Activated B cell treated with CpG ODN at 0.5 μM for 24 hours (primary cell): ENCODE data around the gene KCNH6. TPM values are rescaled to one million over a fixed set of nuclear protein-coding genes. Genes with fewer than 3 reads are reported as not detected.

ENCODE experiments used
- ATAC-seq: fragments of 200-7000 bp; cut with Tn5 transposase; one replicate; pipeline ENCODE4 v1.10.0; 2021; ENCODE audit warnings: low read depth, mild to moderate bottlenecking, moderate library complexity
- CTCF ChIA-PET: fragments of 350-600 bp; sonication (Branson Sonifier 250); formaldehyde crosslinking; loops from one replicate; lab custom pipeline; 2021; ENCODE audit warnings: antibody characterized with exemption; lab: Charles Lee
- POLR2A ChIA-PET: fragments of 350-600 bp; sonication (Branson Sonifier 250); formaldehyde crosslinking; loops from one replicate; lab custom pipeline; 2021; ENCODE audit warnings: antibody characterized with exemption; lab: Charles Lee
- DNase-seq: peaks from one replicate; pipeline ENCODE4 v3.0.0; 2022
- H3K27ac Mint-ChIP-seq: one replicate; pipeline ENCODE4 v1.8.0; 2020; ENCODE audit warnings: mixed read lengths
- H3K27me3 Mint-ChIP-seq: one replicate; pipeline ENCODE4 v1.8.0; 2021; ENCODE audit warnings: mixed read lengths
- H3K36me3 Mint-ChIP-seq: one replicate; pipeline ENCODE4 v1.8.0; 2021; ENCODE audit warnings: low read depth, mixed read lengths
- H3K4me1 Mint-ChIP-seq: one replicate; pipeline ENCODE4 v1.8.0; 2021; ENCODE audit warnings: mixed read lengths
- H3K4me3 Mint-ChIP-seq: one replicate; pipeline ENCODE4 v1.8.0; 2020; ENCODE audit warnings: mild to moderate bottlenecking, mixed read lengths
- H3K9me3 Mint-ChIP-seq: one replicate; pipeline ENCODE4 v1.8.0; 2020; ENCODE audit warnings: mixed read lengths
- intact Hi-C: fragments of 100-400 bp; cut with micrococcal nuclease; formaldehyde crosslinking; loops from one replicate; pipeline ENCODE4 v1.15.1; 2024
- total RNA-seq: library from RNA; stranded (reverse); gene quantifications from 2 replicates; pipeline ENCODE4 v1.2.3, GENCODE V29; 2022
- TF ChIP-seq, protein P1 (sequence below): fragments of 200-600 bp; IDR thresholded peaks from one replicate; pipeline ENCODE4 v1.8.0; 2022; ENCODE audit warnings: antibody characterized with exemption, mild to moderate bottlenecking

The KCNH6 gene
- total RNA-seq, 1 donor from 2014 or later, result not detected

- Mint-ChIP-seq H3K27ac (no peak overlapping the region), H3K4me1 (no peaks in the 10 kb centered on the region), H3K36me3 (no peaks in the 10 kb centered on the region), H3K9me3 (no peaks in the 10 kb centered on the region), H3K4me3 (no peak overlapping the region), H3K27me3 (peaks cover 20% of the 10 kb centered on the region)
- intact Hi-C loops, result no loop called here
- no peak for DNase-seq
- no peak for ATAC-seq
- ChIA-PET CTCF (no interaction called here), POLR2A (no interaction called here)
- TF ChIP-seq, protein P1, sequence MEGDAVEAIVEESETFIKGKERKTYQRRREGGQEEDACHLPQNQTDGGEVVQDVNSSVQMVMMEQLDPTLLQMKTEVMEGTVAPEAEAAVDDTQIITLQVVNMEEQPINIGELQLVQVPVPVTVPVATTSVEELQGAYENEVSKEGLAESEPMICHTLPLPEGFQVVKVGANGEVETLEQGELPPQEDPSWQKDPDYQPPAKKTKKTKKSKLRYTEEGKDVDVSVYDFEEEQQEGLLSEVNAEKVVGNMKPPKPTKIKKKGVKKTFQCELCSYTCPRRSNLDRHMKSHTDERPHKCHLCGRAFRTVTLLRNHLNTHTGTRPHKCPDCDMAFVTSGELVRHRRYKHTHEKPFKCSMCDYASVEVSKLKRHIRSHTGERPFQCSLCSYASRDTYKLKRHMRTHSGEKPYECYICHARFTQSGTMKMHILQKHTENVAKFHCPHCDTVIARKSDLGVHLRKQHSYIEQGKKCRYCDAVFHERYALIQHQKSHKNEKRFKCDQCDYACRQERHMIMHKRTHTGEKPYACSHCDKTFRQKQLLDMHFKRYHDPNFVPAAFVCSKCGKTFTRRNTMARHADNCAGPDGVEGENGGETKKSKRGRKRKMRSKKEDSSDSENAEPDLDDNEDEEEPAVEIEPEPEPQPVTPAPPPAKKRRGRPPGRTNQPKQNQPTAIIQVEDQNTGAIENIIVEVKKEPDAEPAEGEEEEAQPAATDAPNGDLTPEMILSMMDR, result no peak
Observed at GRCh38 chr17:63529711-63530556, 6.8 kb downstream of the KCNH6 start.

- intact Hi-C loops, result no loop called here
- POLR2A ChIA-PET, result no interaction called here
- DNase-seq (no peak), ATAC-seq (no peak)
- H3K27me3 Mint-ChIP-seq, result peaks cover 18% of the 10 kb centered on the region
- CTCF ChIA-PET, result no interaction called here
- no peaks in the 10 kb centered on the region for H3K9me3 Mint-ChIP-seq
- TF ChIP-seq, protein P1, result no peak
- H3K27ac Mint-ChIP-seq, result no peak overlapping the region
- H3K36me3 Mint-ChIP-seq, result no peaks in the 10 kb centered on the region
- H3K4me3 Mint-ChIP-seq, result no peak overlapping the region
- no peaks in the 10 kb centered on the region for H3K4me1 Mint-ChIP-seq
Observed at GRCh38 chr17:63530557-63531021, 7.4 kb downstream of the KCNH6 start.

DNA sequence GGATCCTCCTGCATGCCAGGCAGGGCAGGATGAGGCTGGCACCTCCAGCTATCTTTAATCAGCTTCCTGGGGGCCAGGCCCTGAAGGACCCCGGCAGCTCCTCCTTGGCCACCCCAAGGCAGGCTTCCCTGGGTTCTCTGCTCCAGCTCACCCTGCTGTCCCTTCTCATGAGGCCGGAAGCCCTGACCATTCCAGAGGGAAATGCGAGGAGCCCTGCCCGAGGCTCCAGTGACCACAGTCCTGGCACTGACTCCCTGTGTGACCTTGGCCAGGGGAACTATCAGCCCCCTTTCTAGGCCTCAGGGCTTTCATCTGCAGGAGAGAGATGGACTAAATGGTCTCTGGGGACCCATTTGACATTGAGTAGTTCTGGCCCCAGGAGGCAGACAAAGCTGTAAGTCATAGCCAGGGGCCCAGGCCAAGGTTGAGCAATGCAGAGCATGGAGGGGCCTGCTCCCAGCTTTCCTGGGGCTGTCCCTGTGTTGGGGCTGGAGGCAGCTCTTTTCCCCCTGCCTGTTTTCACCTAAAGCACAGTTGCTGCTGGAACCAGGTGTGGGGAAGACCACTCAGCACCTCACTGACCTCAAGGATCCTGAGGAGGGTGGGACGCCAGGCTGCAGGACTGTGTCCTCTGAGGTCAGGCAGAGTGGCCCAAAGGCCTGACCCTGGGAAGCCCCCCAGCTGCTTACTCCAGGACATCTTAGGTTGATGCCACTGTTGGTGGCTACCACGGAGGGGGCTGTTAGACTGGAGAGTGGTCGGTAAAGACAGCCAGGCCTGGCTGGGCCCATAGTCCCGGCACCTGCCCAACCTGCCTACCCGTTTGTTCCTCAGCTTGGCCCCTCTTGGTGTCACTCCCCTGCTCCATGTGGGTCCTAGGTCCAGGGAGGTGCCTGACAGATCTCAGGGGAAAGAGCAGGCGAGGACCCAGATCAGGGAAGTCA, 8.1 kb downstream of the KCNH6 start:
- intact Hi-C loops, result no loop called here
- Mint-ChIP-seq H3K27me3 (peaks cover 21% of the 10 kb centered on the region), H3K27ac (no peak overlapping the region), H3K4me1 (no peaks in the 10 kb centered on the region), H3K9me3 (no peaks in the 10 kb centered on the region), H3K4me3 (no peak overlapping the region), H3K36me3 (no peaks in the 10 kb centered on the region)
- ChIA-PET POLR2A (no interaction called here), CTCF (no interaction called here)
- no peak for ATAC-seq
- DNase-seq, result no peak
- TF ChIP-seq, protein P1, result no peak

DNA sequence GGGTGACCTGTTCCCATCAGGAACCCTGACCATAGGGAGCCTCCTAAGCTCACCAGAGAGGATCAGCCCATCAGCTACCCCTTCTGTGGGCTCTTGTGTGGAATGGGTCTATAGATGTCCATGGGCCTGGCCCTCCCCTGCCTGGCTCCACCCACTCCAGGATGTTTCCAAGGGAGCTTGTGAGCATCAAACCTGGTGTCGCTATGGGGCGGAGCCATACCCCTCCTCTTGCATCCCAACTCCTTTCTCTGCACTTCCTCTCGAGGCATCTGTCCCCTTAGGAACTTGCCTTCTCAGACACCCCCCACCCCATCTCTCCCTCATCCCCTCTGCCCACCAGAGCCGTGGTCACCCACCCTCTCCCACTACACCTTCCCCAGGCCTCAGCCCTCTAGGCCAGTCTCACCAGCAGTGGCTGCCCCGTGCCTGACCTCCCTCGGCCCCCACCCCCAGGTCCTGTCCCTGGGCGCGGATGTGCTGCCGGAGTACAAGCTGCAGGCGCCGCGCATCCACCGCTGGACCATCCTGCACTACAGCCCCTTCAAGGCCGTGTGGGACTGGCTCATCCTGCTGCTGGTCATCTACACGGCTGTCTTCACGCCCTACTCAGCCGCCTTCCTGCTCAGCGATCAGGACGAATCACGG, 10.4 kb downstream of the KCNH6 start:
- H3K4me1 Mint-ChIP-seq, result peaks cover 5% of the 10 kb centered on the region
- no peak overlapping the region for H3K27ac Mint-ChIP-seq
- no peak overlapping the region for H3K4me3 Mint-ChIP-seq
- intact Hi-C loops, result no loop called here
- peaks cover 21% of the 10 kb centered on the region for H3K27me3 Mint-ChIP-seq
- DNase-seq, result no peak
- CTCF ChIA-PET, result no interaction called here
- TF ChIP-seq, protein P1, result no peak
- no peaks in the 10 kb centered on the region for H3K9me3 Mint-ChIP-seq
- POLR2A ChIA-PET, result no interaction called here
- no peak for ATAC-seq
- no peaks in the 10 kb centered on the region for H3K36me3 Mint-ChIP-seq
